ENCODE measurements around the gene NR1H4.
"Not testable (repeated sequence)": the region's sequence is repeated elsewhere in the genome, so short reads cannot be mapped to it uniquely, and the experiment has no call there.

NR1H4 gene

GRCh38 chr12:100515968-100516367 is 42.3 kb downstream of the NR1H4 start:
- DNase-seq (ENCODE audit: low read depth): no peak

- no peak for DNase-seq (ENCODE audit: low read depth)
Measured at GRCh38 chr12:100518376-100518775, 44.7 kb downstream of the NR1H4 start.

- DNase-seq (ENCODE audit: low read depth): no peak
Measured at GRCh38 chr12:100520048-100520769, 46.5 kb downstream of the NR1H4 start.

- DNase-seq (ENCODE audit: low read depth): no peak
Measured at GRCh38 chr12:100521958-100522357, 48.3 kb downstream of the NR1H4 start.

GRCh38 chr12:100528034-100528433 is 54.4 kb downstream of the NR1H4 start:
- DNase-seq (ENCODE audit: low read depth): no peak

- no peak for DNase-seq (ENCODE audit: low read depth)
Measured at GRCh38 chr12:100528471-100529127, 54.9 kb downstream of the NR1H4 start.

GRCh38 chr12:100529756-100530350 is 56.2 kb downstream of the NR1H4 start:
- peak; percentile 9 for DNase-seq (ENCODE audit: low read depth)

GRCh38 chr12:100533376-100533775 is 59.7 kb downstream of the NR1H4 start:
- no peak for DNase-seq (ENCODE audit: low read depth)

GRCh38 chr12:100534625-100535227 is 61.1 kb downstream of the NR1H4 start:
- no peak for DNase-seq (ENCODE audit: low read depth)

- DNase-seq (ENCODE audit: low read depth): peak; percentile 41
Measured at GRCh38 chr12:100539202-100539601, 65.5 kb downstream of the NR1H4 start.

- DNase-seq (ENCODE audit: low read depth): peak; percentile 11
Measured at GRCh38 chr12:100544165-100544564, 70.5 kb downstream of the NR1H4 start.

GRCh38 chr12:100545092-100545491 is 71.4 kb downstream of the NR1H4 start:
- peak; percentile 38 for DNase-seq (ENCODE audit: low read depth)

- peak; percentile 83 for DNase-seq (ENCODE audit: low read depth)
Measured at GRCh38 chr12:100553936-100554335, 80.3 kb downstream of the NR1H4 start.

GRCh38 chr12:100554608-100555077 is 81.0 kb downstream of the NR1H4 start:
- DNase-seq (ENCODE audit: low read depth): peak; percentile 90

GRCh38 chr12:100555722-100556121 is 82.1 kb downstream of the NR1H4 start:
- DNase-seq (ENCODE audit: low read depth): peak; percentile 49

GRCh38 chr12:100557357-100557756 is 83.7 kb downstream of the NR1H4 start:
- DNase-seq (ENCODE audit: low read depth): no peak

- not testable (repeated sequence) for DNase-seq (ENCODE audit: low read depth)
Measured at GRCh38 chr12:100559261-100559660, 85.6 kb downstream of the NR1H4 start.

GRCh38 chr12:100564090-100564489 is 90.4 kb downstream of the NR1H4 start:
- no peak for DNase-seq (ENCODE audit: low read depth)

- DNase-seq (ENCODE audit: low read depth): no peak
Measured at GRCh38 chr12:100564905-100565467, 91.3 kb downstream of the NR1H4 start.

- no peak for DNase-seq (ENCODE audit: low read depth)
Measured at GRCh38 chr12:100565987-100566545, 92.4 kb downstream of the NR1H4 start.

GRCh38 chr12:100566887-100567637 is 93.4 kb downstream of the NR1H4 start:
- DNase-seq (ENCODE audit: low read depth): no peak

Data from iris pigment epithelial cell (primary cell).